ENCODE data around the gene SLC9A3.
"Not testable (repeated sequence)": the region's sequence is repeated elsewhere in the genome, so short reads cannot be mapped to it uniquely, and the experiment has no call there.

Gene SLC9A3

GRCh38 chr5:490116-491106 lies 33.8 kb downstream of the SLC9A3 start:
- no peak for DNase-seq (ENCODE audit: low read depth in 2 of 2)

GRCh38 chr5:489689-490080 lies 34.6 kb downstream of the SLC9A3 start:
- DNase-seq (ENCODE audit: low read depth in 2 of 2), result no peak

- no peak for DNase-seq (ENCODE audit: low read depth in 2 of 2)
Observed at GRCh38 chr5:488744-489688, 35.2 kb downstream of the SLC9A3 start.

GRCh38 chr5:488241-488640 lies 36.0 kb downstream of the SLC9A3 start:
- no peak for DNase-seq (ENCODE audit: low read depth in 2 of 2)

GRCh38 chr5:486597-486996 lies 37.7 kb downstream of the SLC9A3 start:
- DNase-seq (ENCODE audit: low read depth in 2 of 2), result not testable (repeated sequence)

GRCh38 chr5:485946-486491 lies 38.2 kb downstream of the SLC9A3 start:
- DNase-seq (ENCODE audit: low read depth in 2 of 2), result no peak

GRCh38 chr5:485113-485945 lies 38.9 kb downstream of the SLC9A3 start:
- no peak for DNase-seq (ENCODE audit: low read depth in 2 of 2)

GRCh38 chr5:484556-484955 lies 39.7 kb downstream of the SLC9A3 start:
- no peak for DNase-seq (ENCODE audit: low read depth in 2 of 2)

- no peak for DNase-seq (ENCODE audit: low read depth in 2 of 2)
Observed at GRCh38 chr5:483434-484140, 40.7 kb downstream of the SLC9A3 start.

GRCh38 chr5:483011-483410 lies 41.2 kb downstream of the SLC9A3 start:
- DNase-seq (ENCODE audit: low read depth in 2 of 2), result no peak

- DNase-seq (ENCODE audit: low read depth in 2 of 2), result no peak
Observed at GRCh38 chr5:482506-482905, 41.7 kb downstream of the SLC9A3 start.

- DNase-seq (ENCODE audit: low read depth in 2 of 2), result no peak
Observed at GRCh38 chr5:482021-482420, 42.2 kb downstream of the SLC9A3 start.

- no peak for DNase-seq (ENCODE audit: low read depth in 2 of 2)
Observed at GRCh38 chr5:481347-481746, 42.9 kb downstream of the SLC9A3 start.

- DNase-seq (ENCODE audit: low read depth in 2 of 2), result no peak
Observed at GRCh38 chr5:479566-480319, 44.5 kb downstream of the SLC9A3 start.

- DNase-seq (ENCODE audit: low read depth in 2 of 2), result no peak
Observed at GRCh38 chr5:478982-479535, 45.2 kb downstream of the SLC9A3 start.

GRCh38 chr5:478369-478981 lies 45.8 kb downstream of the SLC9A3 start:
- no peak for DNase-seq (ENCODE audit: low read depth in 2 of 2)

GRCh38 chr5:477871-478270 lies 46.4 kb downstream of the SLC9A3 start:
- no peak for DNase-seq (ENCODE audit: low read depth in 2 of 2)

GRCh38 chr5:477247-477646 lies 47.0 kb downstream of the SLC9A3 start:
- DNase-seq (ENCODE audit: low read depth in 2 of 2), result no peak

- DNase-seq (ENCODE audit: low read depth in 2 of 2), result no peak
Observed at GRCh38 chr5:476814-477175, 47.5 kb downstream of the SLC9A3 start.

All from stimulated activated CD4-positive, alpha-beta T cell treated with anti-CD3 and anti-CD28 coated beads, Interleukin-1b, Interleukin-23, amount 100 ng/mL, for 4 hours (primary cell).